ENCODE data around the gene ENPP7.

Gene ENPP7

GRCh38 chr17:79778504-79779083 is 47.9 kb downstream of the ENPP7 start:
- peak; percentile 70 for DNase-seq

- peak; percentile 79 for DNase-seq
Measured at GRCh38 chr17:79779084-79779529, 48.4 kb downstream of the ENPP7 start.

DNA sequence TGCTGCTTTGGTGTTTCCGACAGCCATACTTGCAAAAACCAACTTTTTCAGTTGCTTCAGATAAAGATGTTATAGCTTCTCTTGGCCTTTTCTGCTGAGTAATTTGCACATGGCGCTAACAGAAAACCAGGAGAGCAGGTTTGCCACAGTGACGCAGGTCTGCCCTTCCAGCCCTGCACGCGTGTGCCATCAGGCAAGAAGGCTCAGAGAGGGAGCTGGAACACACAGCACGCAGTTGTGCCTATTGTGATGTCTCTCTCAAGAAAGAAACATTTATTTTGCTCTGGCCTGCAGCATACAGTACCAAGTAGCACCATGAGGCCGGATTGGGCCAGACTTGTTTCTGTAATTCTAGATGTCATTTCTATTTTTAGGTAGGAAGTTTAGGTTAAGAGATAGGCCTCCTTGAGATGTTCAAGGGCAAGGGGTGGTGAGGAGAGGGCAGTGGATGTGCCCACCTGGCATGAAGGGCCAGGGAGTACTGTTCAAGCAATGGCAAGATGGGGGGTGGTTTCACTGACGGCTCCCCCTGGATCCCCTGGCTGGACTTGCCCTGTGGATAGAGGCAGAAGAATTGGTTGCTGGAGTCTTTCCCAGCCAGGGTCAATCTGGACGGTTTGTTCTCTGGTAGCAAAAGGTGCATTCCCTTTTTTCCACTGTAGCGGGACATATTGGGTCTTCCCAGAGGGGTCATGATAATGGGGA is 49.1 kb downstream of the ENPP7 start:
- DNase-seq, result no peak

DNA sequence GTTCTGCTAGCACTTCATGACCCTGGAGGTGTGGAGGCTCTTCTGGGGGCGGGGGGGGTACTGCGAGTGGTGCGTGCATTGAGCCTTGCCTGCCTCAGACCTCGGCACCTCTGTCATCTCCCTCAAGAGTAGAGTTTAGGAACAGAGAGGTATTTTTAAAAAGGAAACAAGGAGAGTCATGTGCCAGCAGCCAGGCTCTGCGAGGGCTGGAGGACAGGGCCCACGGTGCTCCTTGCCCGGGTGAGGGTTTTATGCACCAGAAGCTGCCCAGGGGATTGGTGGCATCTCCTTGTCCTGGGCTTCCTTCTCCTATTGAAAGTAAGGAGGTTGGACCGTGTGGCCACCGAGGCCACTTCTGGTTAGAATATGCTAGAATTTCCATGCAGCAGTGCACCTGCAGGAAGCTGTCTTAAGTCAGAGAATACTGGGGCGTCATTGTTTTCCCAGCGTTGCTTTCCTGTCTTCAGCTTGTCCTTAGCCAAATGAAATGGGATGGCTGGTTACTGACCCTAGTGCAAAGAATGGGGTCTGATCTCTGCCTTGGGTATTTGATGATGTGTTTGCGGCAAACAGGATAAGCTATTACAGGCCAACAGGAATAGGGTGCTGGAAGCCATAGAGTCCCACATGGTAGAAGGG is 50.4 kb downstream of the ENPP7 start:
- DNase-seq, result no peak

GRCh38 chr17:79781736-79782575 is 51.2 kb downstream of the ENPP7 start:
- no peak for DNase-seq

DNA sequence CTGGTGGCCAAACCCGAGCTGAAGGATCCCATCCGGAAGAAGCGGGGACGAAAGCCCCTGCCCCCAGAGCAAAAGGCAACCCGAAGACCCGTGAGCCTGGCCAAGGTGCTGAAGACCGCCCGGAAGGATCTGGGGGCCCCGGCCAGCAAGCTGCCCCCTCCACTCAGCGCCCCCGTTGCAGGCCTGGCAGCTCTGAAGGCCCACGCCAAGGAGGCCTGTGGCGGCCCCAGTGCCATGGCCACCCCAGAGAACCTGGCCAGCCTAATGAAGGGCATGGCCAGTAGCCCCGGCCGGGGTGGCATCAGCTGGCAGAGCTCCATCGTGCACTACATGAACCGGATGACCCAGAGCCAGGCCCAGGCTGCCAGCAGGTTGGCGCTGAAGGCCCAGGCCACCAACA is 53.1 kb downstream of the ENPP7 start:
- DNase-seq, result no peak

DNA sequence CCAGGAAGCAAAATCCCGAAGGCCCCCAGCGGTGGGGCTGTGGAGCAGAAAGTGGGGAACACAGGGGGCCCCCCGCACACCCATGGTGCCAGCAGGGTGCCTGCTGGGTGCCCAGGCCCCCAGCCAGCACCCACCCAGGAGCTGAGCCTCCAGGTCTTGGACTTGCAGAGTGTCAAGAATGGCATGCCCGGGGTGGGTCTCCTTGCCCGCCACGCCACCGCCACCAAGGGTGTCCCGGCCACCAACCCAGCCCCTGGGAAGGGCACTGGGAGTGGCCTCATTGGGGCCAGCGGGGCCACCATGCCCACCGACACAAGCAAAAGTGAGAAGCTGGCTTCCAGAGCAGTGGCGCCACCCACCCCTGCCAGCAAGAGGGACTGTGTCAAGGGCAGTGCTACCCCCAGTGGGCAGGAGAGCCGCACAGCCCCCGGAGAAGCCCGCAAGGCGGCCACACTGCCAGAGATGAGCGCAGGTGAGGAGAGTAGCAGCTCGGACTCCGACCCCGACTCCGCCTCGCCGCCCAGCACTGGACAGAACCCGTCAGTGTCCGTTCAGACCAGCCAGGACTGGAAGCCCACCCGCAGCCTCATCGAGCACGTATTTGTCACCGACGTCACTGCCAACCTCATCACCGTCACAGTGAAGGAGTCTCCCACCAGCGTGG is 53.7 kb downstream of the ENPP7 start:
- no peak for DNase-seq

- no peak for DNase-seq
Measured at GRCh38 chr17:79785017-79785899, 54.5 kb downstream of the ENPP7 start.

DNA sequence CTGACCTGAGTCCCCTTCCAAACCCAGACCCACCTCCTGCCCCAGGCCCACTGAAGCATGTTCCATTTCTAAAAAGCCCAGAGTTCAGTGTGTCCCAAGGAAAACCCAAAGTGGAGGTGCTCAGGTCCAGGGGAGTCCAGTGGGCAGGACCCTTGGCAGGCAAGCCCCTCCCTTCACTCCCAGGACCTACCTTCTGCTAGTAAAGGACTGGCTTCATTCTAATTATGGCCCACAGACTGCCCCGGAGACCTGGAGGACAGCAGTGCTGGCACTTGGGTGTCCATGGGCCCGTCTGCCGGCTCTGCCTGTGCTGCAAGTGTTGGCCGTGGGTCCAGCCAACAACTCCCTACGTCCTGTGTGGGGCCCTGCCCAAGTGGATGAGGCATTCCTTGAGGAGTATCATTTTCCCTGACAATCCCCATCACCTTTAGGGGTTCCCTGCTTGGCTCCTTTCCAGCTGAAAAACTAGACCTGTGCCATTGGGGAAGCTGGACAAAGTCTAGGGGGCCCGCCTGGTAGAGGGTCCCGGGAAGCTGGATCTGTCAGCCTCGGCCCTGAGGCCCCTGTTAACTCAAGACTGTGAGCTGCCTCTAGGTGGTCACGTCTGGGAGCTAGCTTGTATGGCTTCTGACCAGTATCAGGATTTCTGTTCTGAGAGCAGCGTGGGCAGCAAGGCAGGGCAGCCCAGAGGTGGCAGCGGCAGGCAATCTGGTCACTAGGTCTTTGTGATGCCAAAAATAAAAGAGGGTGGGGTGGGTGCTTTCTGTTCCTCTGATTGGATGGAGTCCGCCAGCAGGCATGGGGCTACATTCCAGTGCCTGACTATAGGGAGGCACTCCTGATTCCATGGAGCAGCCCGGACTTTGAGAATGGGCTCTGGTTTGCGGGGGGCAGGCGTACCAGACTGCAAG is 55.4 kb downstream of the ENPP7 start:
- no peak for DNase-seq

GRCh38 chr17:79786930-79787643 is 56.3 kb downstream of the ENPP7 start:
- peak; percentile 80 for DNase-seq

DNA sequence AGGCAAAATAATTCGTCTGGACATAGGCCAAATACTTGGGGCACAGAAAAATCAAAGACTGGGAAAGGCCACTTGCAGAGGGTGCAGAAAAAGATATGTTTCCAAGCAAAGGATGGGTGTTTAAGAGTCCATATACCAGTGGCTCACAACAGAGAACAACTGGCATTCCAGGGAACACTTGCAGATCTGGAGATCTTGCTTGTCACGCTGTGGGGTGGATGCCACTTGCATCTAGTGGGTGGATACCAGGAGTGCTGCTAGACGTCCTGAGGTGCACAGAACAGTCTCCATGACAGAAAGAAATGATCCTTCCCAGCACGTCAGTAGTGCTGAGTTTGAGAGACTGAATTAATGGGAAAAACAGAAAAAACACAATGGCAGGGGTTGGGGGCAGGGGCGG is 57.7 kb downstream of the ENPP7 start:
- DNase-seq, result no peak

DNA sequence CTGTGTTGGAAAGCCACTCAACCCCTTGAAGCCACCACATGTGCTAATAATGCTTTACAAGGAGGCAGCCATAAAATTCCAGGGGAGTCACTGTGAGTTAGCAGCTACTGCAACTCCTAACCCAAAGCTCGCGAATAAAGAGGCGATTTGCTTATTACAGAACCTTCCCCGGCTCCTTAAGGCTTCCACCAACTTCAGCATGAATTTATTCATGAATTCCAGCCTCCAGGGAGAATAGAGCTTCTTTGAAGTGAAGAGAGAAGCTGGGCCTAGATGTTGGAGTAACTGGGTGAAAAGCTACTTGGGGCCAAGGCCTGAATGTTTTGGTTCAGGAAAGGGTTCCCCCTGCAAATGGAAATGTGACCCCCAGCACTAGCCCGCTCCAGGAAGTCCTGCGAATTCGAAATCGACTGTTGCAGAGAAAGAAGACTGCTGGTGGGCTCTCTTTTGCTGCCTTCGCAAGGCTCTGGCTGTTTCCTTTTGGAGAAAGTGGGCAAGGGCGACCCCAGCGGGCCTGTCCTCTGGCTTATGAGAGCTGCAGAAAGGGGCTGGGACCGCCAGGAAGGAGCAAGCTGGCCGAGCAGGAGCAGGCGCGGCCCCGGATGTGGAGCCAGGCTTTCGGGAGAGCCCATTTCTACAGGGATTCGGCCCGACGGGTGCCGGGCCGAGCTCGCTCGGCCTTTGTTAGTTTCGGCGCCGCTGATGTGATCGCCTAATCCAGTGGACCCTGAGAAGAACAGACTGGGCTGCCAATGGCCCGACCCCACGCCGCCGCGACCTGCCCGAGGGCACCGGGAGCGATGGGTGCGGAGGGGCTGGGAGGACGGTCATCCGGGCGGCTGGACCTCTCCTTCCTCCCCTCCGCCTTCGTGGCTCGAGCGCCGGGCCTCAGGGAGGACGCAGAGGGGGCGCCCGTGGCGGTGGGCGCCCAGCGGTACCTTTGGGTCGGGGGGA is 58.5 kb downstream of the ENPP7 start:
- peak; percentile 90 for DNase-seq

- DNase-seq, result peak; percentile 76
Measured at GRCh38 chr17:79789943-79790804, 59.4 kb downstream of the ENPP7 start.

GRCh38 chr17:79790805-79791734 is 60.3 kb downstream of the ENPP7 start:
- DNase-seq, result peak; percentile 57

GRCh38 chr17:79791735-79792161 is 61.0 kb downstream of the ENPP7 start:
- no peak for DNase-seq

Measured in islet precursor cell (in vitro differentiated cells).